ENCODE results near the gene IL32.

DNA sequence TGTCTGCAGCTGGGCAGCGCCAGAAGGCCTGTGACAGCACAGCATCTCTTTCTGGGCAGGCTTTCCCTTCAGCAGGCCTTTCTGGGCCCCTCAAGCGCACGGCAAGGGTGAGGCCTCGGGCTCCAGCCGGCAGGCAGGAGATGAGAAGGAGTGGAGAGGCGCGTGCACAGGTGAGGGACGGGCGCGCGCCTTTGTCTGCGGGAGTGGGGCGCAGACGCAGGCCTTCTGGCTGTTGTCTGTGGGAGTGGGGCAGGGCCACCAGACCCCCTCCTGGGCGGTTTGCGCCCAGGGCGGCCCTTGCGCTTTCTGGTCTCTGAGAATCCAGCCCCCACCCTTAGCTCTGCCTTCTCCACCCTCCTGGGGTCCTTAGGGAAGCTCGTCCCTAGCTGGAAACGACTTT is 53.4 kb downstream of the IL32 start:
- TF ChIP-seq, protein P1, sequence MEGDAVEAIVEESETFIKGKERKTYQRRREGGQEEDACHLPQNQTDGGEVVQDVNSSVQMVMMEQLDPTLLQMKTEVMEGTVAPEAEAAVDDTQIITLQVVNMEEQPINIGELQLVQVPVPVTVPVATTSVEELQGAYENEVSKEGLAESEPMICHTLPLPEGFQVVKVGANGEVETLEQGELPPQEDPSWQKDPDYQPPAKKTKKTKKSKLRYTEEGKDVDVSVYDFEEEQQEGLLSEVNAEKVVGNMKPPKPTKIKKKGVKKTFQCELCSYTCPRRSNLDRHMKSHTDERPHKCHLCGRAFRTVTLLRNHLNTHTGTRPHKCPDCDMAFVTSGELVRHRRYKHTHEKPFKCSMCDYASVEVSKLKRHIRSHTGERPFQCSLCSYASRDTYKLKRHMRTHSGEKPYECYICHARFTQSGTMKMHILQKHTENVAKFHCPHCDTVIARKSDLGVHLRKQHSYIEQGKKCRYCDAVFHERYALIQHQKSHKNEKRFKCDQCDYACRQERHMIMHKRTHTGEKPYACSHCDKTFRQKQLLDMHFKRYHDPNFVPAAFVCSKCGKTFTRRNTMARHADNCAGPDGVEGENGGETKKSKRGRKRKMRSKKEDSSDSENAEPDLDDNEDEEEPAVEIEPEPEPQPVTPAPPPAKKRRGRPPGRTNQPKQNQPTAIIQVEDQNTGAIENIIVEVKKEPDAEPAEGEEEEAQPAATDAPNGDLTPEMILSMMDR (tag by site-specific recombination; IDR thresholded peaks at IDR 0.05) = no peak
- no peak for TF ChIP-seq ZNF274 (IDR thresholded peaks at IDR 0.05; ENCODE audit: low read length)
- TF ChIP-seq ZNF274 (tag by site-specific recombination; IDR thresholded peaks at IDR 0.05; ENCODE audit: borderline replicate concordance) = no peak
- no peak for TF ChIP-seq YY1 (tag by site-specific recombination; IDR thresholded peaks at IDR 0.05)
- no peak for TF ChIP-seq ZNF670 (tag by site-specific recombination; IDR thresholded peaks at IDR 0.05; ENCODE audit: low read depth)
- no peak for TF ChIP-seq ZNF37A (tag by site-specific recombination; IDR thresholded peaks at IDR 0.05)
- TF ChIP-seq, protein P2, sequence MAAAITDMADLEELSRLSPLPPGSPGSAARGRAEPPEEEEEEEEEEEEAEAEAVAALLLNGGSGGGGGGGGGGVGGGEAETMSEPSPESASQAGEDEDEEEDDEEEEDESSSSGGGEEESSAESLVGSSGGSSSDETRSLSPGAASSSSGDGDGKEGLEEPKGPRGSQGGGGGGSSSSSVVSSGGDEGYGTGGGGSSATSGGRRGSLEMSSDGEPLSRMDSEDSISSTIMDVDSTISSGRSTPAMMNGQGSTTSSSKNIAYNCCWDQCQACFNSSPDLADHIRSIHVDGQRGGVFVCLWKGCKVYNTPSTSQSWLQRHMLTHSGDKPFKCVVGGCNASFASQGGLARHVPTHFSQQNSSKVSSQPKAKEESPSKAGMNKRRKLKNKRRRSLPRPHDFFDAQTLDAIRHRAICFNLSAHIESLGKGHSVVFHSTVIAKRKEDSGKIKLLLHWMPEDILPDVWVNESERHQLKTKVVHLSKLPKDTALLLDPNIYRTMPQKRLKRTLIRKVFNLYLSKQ (tag by site-specific recombination; IDR thresholded peaks at IDR 0.05; ENCODE audit: borderline replicate concordance) = no peak
- TF ChIP-seq ZNF114 (tag by site-specific recombination; IDR thresholded peaks at IDR 0.05) = no peak
- no peak for TF ChIP-seq HIC1 (tag by site-specific recombination; IDR thresholded peaks at IDR 0.05)
- no peak for TF ChIP-seq ZSCAN30 (tag by site-specific recombination; IDR thresholded peaks at IDR 0.05)

Data from HEK293 (cell line).